Measurements from ENCODE around the gene APOA1.

APOA1 gene

DNA sequence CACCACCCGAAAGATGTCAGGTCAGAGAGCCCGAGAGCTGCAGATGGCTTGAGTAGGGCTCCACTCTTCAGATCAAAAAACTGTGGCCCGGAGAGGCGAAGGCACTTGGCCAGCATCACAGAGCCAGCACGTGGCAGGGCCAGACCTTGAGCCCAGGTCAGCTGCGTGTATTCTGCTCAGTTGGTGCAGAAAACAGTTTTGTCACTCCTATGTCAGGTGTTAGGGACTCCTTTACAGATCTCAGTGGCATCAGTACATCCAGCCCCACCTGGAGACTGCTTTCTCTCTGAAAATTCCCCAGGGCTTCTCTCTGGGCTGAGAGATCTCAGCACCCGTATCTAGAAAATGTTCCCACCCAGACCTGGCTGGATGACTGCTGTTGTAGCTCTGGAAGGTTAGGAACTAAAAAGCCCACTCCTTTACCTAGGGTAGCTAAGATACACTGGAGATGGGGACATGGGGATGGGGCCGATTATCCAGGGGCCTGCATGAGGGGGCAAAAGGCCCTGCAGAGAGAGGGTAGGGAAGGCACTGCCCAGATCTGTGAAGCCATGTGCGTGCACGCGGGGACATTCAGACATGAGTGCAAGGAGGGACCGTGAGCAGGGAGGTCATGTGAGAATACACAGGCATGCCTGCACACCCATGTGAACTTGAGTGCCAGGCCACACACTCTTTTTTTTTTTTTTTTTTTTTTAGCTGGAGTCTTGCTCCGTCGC is 3.4 kb downstream of the APOA1 start:
- no peak for DNase-seq (ENCODE audit: low read depth in 3 of 3)

DNA sequence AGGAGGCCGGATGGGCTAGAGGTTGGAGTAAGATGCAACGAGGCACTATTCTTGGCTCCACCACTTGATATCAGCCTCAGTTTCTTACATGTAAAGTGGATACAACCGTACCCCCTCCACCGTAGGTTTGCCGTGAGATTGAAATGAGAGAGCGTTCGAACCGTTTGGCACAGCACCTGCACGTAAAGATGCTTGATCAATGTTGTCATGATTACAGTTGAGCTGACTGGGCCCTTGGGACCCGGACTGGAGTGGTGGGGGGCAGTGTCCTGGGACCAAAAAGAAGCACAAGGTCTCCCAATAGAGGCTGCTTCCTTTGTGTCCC is 4.0 kb downstream of the APOA1 start:
- DNase-seq (ENCODE audit: low read depth in 3 of 3), result no peak

DNA sequence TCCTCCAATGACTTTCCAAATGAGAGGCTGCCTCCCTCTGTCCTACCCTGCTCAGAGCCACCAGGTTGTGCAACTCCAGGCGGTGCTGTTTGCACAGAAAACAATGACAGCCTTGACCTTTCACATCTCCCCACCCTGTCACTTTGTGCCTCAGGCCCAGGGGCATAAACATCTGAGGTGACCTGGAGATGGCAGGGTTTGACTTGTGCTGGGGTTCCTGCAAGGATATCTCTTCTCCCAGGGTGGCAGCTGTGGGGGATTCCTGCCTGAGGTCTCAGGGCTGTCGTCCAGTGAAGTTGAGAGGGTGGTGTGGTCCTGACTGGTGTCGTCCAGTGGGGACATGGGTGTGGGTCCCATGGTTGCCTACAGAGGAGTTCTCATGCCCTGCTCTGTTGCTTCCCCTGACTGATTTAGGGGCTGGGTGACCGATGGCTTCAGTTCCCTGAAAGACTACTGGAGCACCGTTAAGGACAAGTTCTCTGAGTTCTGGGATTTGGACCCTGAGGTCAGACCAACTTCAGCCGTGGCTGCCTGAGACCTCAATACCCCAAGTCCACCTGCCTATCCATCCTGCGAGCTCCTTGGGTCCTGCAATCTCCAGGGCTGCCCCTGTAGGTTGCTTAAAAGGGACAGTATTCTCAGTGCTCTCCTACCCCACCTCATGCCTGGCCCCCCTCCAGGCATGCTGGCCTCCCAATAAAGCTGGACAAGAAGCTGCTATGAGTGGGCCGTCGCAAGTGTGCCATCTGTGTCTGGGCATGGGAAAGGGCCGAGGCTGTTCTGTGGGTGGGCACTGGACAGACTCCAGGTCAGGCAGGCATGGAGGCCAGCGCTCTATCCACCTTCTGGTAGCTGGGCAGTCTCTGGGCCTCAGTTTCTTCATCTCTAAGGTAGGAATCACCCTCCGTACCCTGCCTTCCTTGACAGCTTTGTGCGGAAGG is 4.8 kb downstream of the APOA1 start:
- no peak for DNase-seq (ENCODE audit: low read depth in 3 of 3)

DNA sequence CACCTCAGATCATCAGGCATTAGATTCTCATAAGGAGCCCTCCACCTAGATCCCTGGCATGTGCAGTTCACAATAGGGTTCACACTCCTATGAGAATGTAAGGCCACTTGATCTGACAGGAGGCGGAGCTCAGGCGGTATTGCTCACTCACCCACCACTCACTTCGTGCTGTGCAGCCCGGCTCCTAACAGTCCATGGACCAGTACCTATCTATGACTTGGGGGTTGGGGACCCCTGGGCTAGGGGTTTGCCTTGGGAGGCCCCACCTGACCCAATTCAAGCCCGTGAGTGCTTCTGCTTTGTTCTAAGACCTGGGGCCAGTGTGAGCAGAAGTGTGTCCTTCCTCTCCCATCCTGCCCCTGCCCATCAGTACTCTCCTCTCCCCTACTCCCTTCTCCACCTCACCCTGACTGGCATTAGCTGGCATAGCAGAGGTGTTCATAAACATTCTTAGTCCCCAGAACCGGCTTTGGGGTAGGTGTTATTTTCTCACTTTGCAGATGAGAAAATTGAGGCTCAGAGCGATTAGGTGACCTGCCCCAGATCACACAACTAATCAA is 5.6 kb downstream of the APOA1 start:
- no peak for DNase-seq (ENCODE audit: low read depth in 3 of 3)

DNA sequence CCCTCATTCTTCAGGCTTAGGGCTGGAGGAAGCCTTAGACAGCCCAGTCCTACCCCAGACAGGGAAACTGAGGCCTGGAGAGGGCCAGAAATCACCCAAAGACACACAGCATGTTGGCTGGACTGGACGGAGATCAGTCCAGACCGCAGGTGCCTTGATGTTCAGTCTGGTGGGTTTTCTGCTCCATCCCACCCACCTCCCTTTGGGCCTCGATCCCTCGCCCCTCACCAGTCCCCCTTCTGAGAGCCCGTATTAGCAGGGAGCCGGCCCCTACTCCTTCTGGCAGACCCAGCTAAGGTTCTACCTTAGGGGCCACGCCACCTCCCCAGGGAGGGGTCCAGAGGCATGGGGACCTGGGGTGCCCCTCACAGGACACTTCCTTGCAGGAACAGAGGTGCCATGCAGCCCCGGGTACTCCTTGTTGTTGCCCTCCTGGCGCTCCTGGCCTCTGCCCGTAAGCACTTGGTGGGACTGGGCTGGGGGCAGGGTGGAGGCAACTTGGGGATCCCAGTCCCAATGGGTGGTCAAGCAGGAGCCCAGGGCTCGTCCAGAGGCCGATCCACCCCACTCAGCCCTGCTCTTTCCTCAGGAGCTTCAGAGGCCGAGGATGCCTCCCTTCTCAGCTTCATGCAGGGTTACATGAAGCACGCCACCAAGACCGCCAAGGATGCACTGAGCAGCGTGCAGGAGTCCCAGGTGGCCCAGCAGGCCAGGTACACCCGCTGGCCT is 7.1 kb downstream of the APOA1 start:
- DNase-seq (ENCODE audit: low read depth in 3 of 3), result no peak

GRCh38 chr11:116829525-116830183 is 7.8 kb downstream of the APOA1 start, which contains the start of gene APOC3:
Gene APOC3 (plus strand): TSS chr11:116829907. CDS start chr11:116830583, 676 bp downstream.
- DNase-seq (ENCODE audit: low read depth in 3 of 3), result no peak

DNA sequence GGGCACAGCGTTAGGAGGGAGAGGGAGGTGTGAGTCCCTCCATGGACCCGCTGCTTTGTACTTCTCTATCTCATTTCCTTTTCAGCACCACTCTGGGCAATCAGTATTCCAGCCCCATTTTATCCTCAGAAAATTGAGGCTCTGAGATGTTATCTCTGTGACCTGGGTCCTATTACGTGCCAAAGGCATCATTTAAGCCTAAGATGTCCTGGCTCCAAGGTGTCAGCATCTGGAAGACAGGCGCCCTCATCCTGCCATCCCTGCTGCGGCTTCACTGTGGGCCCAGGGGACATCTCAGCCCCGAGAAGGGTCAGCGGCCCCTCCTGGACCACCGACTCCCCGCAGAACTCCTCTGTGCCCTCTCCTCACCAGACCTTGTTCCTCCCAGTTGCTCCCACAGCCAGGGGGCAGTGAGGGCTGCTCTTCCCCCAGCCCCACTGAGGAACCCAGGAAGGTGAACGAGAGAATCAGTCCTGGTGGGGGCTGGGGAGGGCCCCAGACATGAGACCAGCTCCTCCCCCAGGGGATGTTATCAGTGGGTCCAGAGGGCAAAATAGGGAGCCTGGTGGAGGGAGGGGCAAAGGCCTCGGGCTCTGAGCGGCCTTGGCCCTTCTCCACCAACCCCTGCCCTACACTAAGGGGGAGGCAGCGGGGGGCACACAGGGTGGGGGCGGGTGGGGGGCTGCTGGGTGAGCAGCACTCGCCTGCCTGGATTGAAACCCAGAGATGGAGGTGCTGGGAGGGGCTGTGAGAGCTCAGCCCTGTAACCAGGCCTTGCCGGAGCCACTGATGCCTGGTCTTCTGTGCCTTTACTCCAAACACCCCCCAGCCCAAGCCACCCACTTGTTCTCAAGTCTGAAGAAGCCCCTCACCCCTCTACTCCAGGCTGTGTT is 8.5 kb downstream of the APOA1 start:
- DNase-seq (ENCODE audit: low read depth in 3 of 3), result no peak

DNA sequence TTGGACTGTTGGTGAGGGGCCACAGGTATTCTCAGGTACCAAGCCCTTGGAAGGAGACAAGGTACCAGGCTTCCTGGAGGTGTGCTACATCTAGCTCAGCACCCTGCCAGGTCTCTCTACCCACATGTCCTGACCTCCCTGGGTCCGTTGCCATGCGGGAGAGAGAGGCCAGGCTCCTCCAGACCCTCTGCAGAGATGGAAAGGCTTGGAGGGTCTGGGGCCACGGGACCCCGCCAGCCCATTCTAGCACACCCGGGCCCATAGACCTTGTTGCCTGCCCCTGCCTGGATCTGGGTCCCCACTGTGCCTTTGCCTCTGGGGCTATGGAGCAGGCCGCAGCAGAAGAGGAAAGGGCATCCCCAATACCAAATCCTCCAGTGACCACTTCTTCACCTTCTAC is 10.0 kb downstream of the APOA1 start:
- no peak for DNase-seq (ENCODE audit: low read depth in 3 of 3)

DNA sequence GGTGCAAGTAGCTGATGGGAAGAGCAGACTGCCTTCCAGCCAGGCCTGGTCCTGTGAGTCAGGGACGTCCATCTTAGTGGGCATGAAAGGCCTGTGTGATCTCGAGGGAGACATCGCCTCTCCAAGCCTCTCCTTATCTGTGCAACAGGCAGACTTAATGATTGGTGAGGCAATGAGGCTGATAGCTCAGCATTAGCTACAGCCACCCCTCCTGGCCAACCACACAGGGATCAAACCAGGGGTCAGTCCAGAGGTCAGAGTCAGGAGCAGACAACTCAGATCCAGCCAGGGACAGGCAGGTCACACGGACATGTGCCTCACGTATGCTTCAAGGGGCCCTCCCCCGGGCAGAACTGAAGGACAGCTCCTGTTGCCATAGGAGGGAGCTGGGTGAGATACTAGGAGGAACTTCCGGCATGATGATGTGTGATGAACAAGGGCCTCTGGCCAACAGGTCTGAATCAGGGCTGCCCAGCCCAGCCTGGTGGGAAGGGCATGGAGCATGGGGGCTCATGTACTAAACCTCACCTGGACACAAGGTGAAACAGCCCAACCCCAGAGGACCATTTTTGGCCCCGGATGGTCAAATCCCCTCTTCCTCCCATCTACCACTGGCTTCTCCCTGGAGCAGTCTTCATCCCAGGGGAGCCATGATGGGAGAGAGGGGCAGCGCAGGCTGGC is 10.5 kb downstream of the APOA1 start:
- no peak for DNase-seq (ENCODE audit: low read depth in 3 of 3)

- no peak for DNase-seq (ENCODE audit: low read depth in 3 of 3)
These were observed 11.3 kb downstream of the APOA1 start for GRCh38 chr11:116825854-116826750.

DNA sequence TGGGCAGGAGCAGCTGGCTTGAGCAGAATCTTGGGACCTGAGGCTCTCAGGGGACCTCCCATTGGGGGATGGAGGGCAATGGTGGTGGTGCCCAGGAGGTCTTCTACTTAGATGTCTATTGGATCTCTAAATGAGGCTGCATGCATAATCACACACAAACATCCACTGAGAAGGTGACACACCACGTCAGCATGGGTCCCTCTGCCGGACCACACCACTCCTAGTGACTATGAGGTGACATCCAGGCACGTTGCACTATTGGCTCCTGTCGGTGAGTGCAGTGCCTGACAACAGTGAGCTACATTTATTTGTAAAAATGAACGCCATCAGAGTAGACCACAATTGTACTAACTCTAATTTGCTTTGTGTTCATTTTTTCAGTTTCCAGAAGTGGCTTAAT is 12.0 kb downstream of the APOA1 start:
- no peak for DNase-seq (ENCODE audit: low read depth in 3 of 3)

DNA sequence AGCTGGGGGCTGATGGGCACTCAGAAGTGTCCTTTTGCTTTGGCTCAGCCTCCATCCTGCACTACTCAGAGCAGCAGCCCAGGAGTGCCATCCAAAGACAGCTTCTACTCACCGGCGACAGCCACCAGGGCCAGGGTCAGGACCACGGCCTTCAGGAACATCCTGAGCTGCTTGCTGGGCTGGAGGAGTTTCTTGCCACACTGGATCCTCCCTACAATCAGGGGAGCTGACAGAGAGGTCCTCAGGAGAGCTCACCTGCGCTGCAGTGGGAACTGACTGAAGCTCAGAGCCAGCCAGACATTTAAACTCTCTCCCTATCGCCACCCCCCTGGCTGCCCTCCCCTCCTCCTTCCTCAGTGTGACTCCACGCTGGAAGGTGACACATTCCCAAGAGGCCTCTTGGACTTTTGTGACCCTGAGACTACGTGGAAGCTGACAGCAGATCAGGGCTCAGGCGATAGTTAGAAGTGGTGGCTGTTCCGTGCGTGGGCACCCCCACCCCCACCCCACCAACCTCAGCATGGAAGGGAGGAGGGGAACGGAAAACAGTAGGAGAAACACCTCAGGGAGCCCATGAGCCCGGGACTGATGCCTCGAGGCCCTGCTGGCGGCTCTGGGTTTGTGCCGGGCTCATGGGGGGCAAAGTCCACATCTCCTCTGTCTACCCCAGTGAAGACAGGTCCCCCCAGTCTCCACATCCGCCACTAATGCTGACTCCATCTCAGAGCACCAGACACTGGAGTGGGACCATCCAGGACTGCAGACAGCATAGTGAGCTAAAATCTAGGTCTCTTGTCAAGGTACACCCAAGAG is 14.2 kb downstream of the APOA1 start, which contains the start of gene APOA4:
TSS of gene APOA4 (minus strand) at position 274 of the 813 bp plus-strand sequence. CDS start at position 161, 113 bp downstream.
- DNase-seq (ENCODE audit: low read depth in 3 of 3), result no peak

- DNase-seq (ENCODE audit: low read depth in 3 of 3), result no peak
These were observed 14.8 kb downstream of the APOA1 start for GRCh38 chr11:116822575-116822974.

- no peak for DNase-seq (ENCODE audit: low read depth in 3 of 3)
These were observed 16.1 kb downstream of the APOA1 start for GRCh38 chr11:116821050-116821918.

GRCh38 chr11:116819049-116819448 is 18.4 kb downstream of the APOA1 start:
- DNase-seq (ENCODE audit: low read depth in 3 of 3), result no peak

- DNase-seq (ENCODE audit: low read depth in 3 of 3), result no peak
These were observed 22.9 kb downstream of the APOA1 start for GRCh38 chr11:116814502-116814901.

Data from stimulated activated CD4-positive, alpha-beta T cell treated with anti-CD3 and anti-CD28 coated beads, TNF-alpha, amount 100 ng/mL, for 48 hours (primary cell).